ENCODE measurements around the gene PSMB4.

Gene PSMB4

DNA sequence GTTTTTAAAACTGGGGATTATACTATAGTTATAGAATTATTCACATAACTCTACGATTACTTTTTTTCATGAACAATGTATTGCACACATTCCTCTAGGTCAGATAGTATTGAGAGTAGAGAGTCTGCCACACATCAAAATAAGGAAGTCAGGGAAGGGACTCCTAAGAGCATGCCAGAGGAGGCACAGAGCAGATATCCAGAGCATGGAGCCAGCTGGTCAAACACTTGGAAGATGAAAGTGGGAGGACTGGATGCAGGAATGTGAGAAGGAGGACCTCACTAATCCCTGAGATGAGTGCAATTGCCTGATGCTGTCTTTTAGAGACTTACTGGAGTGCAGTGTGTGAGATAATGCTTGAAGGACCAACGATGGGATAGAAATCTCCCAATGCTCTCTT lies 42.7 kb upstream of the PSMB4 start:
- no peaks in the 10 kb centered on the region for H3K9me2 ChIP-seq (replicated peaks; ENCODE audit: insufficient read depth, low read length)
- no peaks in the 10 kb centered on the region; the same call in 1 of the 2 replicates for H3K9me3 ChIP-seq (ENCODE audit: insufficient read depth, low read length)
- no peak overlapping the region for H3K27ac ChIP-seq (ENCODE audit: low read depth, low read length)
- H3K4me2 ChIP-seq (ENCODE audit: low read depth, low read length, poor library complexity, severe bottlenecking), result no peak overlapping the region
- TF ChIP-seq, protein P1, sequence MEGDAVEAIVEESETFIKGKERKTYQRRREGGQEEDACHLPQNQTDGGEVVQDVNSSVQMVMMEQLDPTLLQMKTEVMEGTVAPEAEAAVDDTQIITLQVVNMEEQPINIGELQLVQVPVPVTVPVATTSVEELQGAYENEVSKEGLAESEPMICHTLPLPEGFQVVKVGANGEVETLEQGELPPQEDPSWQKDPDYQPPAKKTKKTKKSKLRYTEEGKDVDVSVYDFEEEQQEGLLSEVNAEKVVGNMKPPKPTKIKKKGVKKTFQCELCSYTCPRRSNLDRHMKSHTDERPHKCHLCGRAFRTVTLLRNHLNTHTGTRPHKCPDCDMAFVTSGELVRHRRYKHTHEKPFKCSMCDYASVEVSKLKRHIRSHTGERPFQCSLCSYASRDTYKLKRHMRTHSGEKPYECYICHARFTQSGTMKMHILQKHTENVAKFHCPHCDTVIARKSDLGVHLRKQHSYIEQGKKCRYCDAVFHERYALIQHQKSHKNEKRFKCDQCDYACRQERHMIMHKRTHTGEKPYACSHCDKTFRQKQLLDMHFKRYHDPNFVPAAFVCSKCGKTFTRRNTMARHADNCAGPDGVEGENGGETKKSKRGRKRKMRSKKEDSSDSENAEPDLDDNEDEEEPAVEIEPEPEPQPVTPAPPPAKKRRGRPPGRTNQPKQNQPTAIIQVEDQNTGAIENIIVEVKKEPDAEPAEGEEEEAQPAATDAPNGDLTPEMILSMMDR (IDR thresholded peaks at IDR 0.05; ENCODE audit: insufficient read depth, low read length, poor library complexity, severe bottlenecking), result no peak
- no peak for TF ChIP-seq EZH2phosphoT487 (conservative IDR thresholded peaks at IDR 0.05; ENCODE audit: low read length)
- H3K9ac ChIP-seq (ENCODE audit: low read length), result no peak overlapping the region
- no peaks in the 10 kb centered on the region for H4K20me1 ChIP-seq (ENCODE audit: low read depth, low read length)
- H2AFZ ChIP-seq (ENCODE audit: low read depth, low read length, severe bottlenecking), result no peak overlapping the region
- H3K36me3 ChIP-seq (ENCODE audit: low read length), result no peaks in the 10 kb centered on the region
- H3K79me2 ChIP-seq (ENCODE audit: insufficient read depth, low read length), result no peaks in the 10 kb centered on the region
- H3K4me3 ChIP-seq (ENCODE audit: insufficient read depth, low read length, poor library complexity, severe bottlenecking), result no peak overlapping the region
- no peaks in the 10 kb centered on the region for H3F3A ChIP-seq (ENCODE audit: insufficient read depth)
- no peaks in the 10 kb centered on the region for H3K27me3 ChIP-seq (ENCODE audit: low read length)

DNA sequence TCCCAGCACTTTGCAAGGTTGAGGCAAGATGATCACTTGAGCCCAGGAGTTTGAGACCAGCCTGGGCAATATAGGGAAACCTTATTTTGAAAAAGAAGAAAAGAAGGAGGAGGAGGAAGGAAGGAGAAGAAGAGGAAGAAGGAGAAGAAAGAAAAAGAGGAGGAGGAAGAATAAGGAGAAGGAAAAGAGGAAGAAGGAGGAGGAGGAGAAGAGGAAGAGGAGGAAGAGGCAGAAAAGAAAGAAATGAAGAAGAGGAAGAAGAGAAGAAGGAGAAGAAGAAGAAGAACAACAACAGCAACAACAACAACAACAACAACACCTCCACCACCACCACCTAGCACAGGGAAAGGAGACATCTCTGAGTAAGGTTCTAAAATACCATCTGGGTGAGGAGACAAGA lies 37.5 kb upstream of the PSMB4 start:
- TF ChIP-seq, protein P1 (IDR thresholded peaks at IDR 0.05; ENCODE audit: insufficient read depth, low read length, poor library complexity, severe bottlenecking), result no peak
- TF ChIP-seq EZH2phosphoT487 (conservative IDR thresholded peaks at IDR 0.05; ENCODE audit: low read length), result no peak
- no peak overlapping the region for H3K27ac ChIP-seq (ENCODE audit: low read depth, low read length)
- H3K27me3 ChIP-seq (ENCODE audit: low read length), result no peaks in the 10 kb centered on the region
- H3K36me3 ChIP-seq (ENCODE audit: low read length), result no peaks in the 10 kb centered on the region
- H2AFZ ChIP-seq (ENCODE audit: low read depth, low read length, severe bottlenecking), result no peak overlapping the region
- no peak overlapping the region for H3K9ac ChIP-seq (ENCODE audit: low read length)
- no peaks in the 10 kb centered on the region for H4K20me1 ChIP-seq (ENCODE audit: low read depth, low read length)
- no peaks in the 10 kb centered on the region for H3K79me2 ChIP-seq (ENCODE audit: insufficient read depth, low read length)
- peaks cover 15% of the 10 kb centered on the region; the same call in 1 of the 2 replicates for H3K9me3 ChIP-seq (ENCODE audit: insufficient read depth, low read length)
- no peaks in the 10 kb centered on the region for H3K9me2 ChIP-seq (replicated peaks; ENCODE audit: insufficient read depth, low read length)
- H3F3A ChIP-seq (ENCODE audit: insufficient read depth), result no peaks in the 10 kb centered on the region
- H3K4me3 ChIP-seq (ENCODE audit: insufficient read depth, low read length, poor library complexity, severe bottlenecking), result no peak overlapping the region
- no peak overlapping the region for H3K4me2 ChIP-seq (ENCODE audit: low read depth, low read length, poor library complexity, severe bottlenecking)

DNA sequence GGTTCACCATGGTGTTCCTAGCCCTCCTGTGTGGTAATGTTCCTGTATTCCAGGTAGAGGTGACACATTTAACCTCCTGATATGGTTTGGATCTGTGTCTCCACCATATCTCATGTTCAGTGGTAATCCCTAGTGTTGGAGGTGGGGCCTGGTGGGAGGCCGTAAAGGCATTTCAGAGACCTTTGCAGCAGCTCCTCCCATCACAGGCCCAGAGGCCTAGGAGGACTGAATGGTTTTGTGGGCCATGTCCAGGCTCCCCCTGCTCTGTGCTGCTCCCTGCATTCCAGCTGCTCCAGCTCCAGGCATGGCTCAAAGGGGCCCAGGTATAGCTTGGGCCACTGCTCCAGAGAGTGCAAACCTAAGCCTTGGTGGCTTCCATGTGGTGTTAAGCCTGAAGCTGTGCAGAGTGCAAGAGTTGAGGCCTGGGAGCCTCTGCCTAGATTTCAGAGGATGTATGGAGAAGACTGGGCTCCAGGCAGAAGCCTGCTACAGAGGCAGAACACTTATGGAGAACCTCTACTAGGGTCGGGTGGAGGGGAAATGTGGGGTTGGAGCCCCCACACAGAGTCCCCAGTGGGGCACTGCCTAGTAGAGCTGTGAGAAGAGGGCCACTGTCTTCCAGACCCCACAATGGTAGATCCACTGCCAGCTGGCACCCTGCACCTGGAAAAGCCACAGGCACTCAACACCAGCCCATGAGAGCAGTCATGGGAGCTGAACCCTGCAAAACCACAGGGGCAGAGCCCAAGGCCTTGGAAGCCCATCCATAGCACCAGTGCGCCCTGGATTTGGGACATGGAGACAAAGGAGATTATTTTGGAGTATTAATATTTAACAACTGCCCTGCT lies 36.8 kb upstream of the PSMB4 start:
- Histone ChIP-seq H3F3A (ENCODE audit: insufficient read depth) (no peaks in the 10 kb centered on the region), H3K27me3 (ENCODE audit: low read length) (no peaks in the 10 kb centered on the region), H2AFZ (ENCODE audit: low read depth, low read length, severe bottlenecking) (no peak overlapping the region), H3K4me3 (ENCODE audit: insufficient read depth, low read length, poor library complexity, severe bottlenecking) (no peak overlapping the region), H3K27ac (ENCODE audit: low read depth, low read length) (no peak overlapping the region), H3K9me2 (replicated peaks; ENCODE audit: insufficient read depth, low read length) (no peaks in the 10 kb centered on the region), H3K36me3 (ENCODE audit: low read length) (no peaks in the 10 kb centered on the region), H4K20me1 (ENCODE audit: low read depth, low read length) (no peaks in the 10 kb centered on the region), H3K79me2 (ENCODE audit: insufficient read depth, low read length) (no peaks in the 10 kb centered on the region), H3K4me2 (ENCODE audit: low read depth, low read length, poor library complexity, severe bottlenecking) (no peak overlapping the region), H3K9me3 (ENCODE audit: insufficient read depth, low read length) (peaks cover 15% of the 10 kb centered on the region; the same call in 1 of the 2 replicates), H3K9ac (ENCODE audit: low read length) (no peak overlapping the region)
- TF ChIP-seq, protein P1 (IDR thresholded peaks at IDR 0.05; ENCODE audit: insufficient read depth, low read length, poor library complexity, severe bottlenecking), result no peak
- TF ChIP-seq EZH2phosphoT487 (conservative IDR thresholded peaks at IDR 0.05; ENCODE audit: low read length), result no peak

All from SU-DHL-6 (cell line).